IMR-90 (cell line): ENCODE results near the gene ATPAF1. TPM values are rescaled to one million over a fixed set of nuclear protein-coding genes. Genes with fewer than 3 reads are reported as not detected.

Source experiments
- ATAC-seq: fragments of 200-7000 bp; cut with Tn5 transposase; 2 replicates; pipeline ENCODE4 v1.9.1; 2020; ENCODE audit warnings: low read depth, mild to moderate bottlenecking, moderate library complexity
- BruUV-seq: library from RNA; stranded (reverse); fragments of 400-500 nt; replicated peaks from 2 replicates; lab custom pipeline; 2021; lab: Mats Ljungman, UMichigan
- CTCF ChIA-PET: fragments of 300-600 bp; formaldehyde crosslinking; extraction: SDS; loops from one replicate; lab custom pipeline; 2021; ENCODE audit warnings: antibody characterized with exemption; lab: Yijun Ruan, JAX
- POLR2A ChIA-PET: fragments of 300-600 bp; sonication (Branson Sonifier 250); formaldehyde crosslinking; loops from one replicate; lab custom pipeline; 2022; ENCODE audit warnings: antibody characterized with exemption; ENCODE audit not compliant: unreplicated experiment; lab: Charles Lee
- DNase-seq: peaks from one replicate; pipeline ENCODE4 v3.0.0; 2013
- H2AFZ ChIP-seq: replicated peaks from 2 replicates; pipeline ENCODE3; 2013; ENCODE audit warnings: low read length, mild to moderate bottlenecking; ENCODE audit not compliant: poor library complexity
- H2AK5ac ChIP-seq: 2 replicates; pipeline ENCODE4 v1.6.1; 2013; ENCODE audit warnings: low read depth, low read length, inconsistent platforms
- H2AK9ac ChIP-seq: replicated peaks from 2 replicates; pipeline ENCODE3; 2013; ENCODE audit warnings: mild to moderate bottlenecking, low read depth, low read length, moderate library complexity; ENCODE audit not compliant: poor library complexity
- H2BK120ac ChIP-seq: 2 replicates; pipeline ENCODE4 v1.6.1; 2013; ENCODE audit warnings: low read depth, low read length, inconsistent platforms
- H2BK15ac ChIP-seq: 3 replicates; pipeline ENCODE4 v1.6.1; 2013; ENCODE audit warnings: low read depth, low read length, inconsistent platforms
- H2BK20ac ChIP-seq: 2 replicates; pipeline ENCODE4 v1.6.1; 2013; ENCODE audit warnings: low read depth, mild to moderate bottlenecking, inconsistent platforms, low read length, moderate library complexity
- H2BK5ac ChIP-seq: 2 replicates; pipeline ENCODE4 v1.6.1; 2013; ENCODE audit warnings: mild to moderate bottlenecking, low read depth, low read length, inconsistent platforms; ENCODE audit not compliant: poor library complexity, severe bottlenecking
- H3K14ac ChIP-seq: replicated peaks from 2 replicates; pipeline ENCODE4 v1.6.1; 2013; ENCODE audit warnings: low read depth, low read length, inconsistent platforms
- H3K18ac ChIP-seq: 2 replicates; pipeline ENCODE4 v1.6.1; 2013; ENCODE audit warnings: low read depth, low read length, control low read depth
- H3K23ac ChIP-seq: 2 replicates; pipeline ENCODE4 v1.6.1; 2013; ENCODE audit warnings: low read depth, low read length, inconsistent platforms
- H3K27ac ChIP-seq: 2 replicates; pipeline ENCODE4 v1.5.1; 2013; ENCODE audit warnings: mild to moderate bottlenecking, control low read depth, low read length; ENCODE audit not compliant: insufficient read depth
- H3K27me3 ChIP-seq: 2 replicates; pipeline ENCODE4 v1.6.1; 2013; ENCODE audit warnings: low read length; ENCODE audit not compliant: control insufficient read depth, insufficient read depth
- H3K36me3 ChIP-seq: 2 replicates; pipeline ENCODE4 v1.6.1; 2013; ENCODE audit warnings: low read length, mixed read lengths; ENCODE audit not compliant: control insufficient read depth, insufficient read depth
- H3K4ac ChIP-seq: 2 replicates; pipeline ENCODE4 v1.6.1; 2013; ENCODE audit warnings: low read depth, low read length, inconsistent platforms
- H3K4me1 ChIP-seq: 2 replicates; pipeline ENCODE4 v1.6.1; 2013; ENCODE audit warnings: low read length, mixed read lengths; ENCODE audit not compliant: control insufficient read depth, insufficient read depth
- H3K4me2 ChIP-seq: 2 replicates; pipeline ENCODE4 v1.6.1; 2013; ENCODE audit warnings: low read depth, mild to moderate bottlenecking, control low read depth, low read length, moderate library complexity
- H3K4me3 ChIP-seq: 2 replicates; pipeline ENCODE4 v1.5.1; 2013; ENCODE audit warnings: low read depth, mild to moderate bottlenecking, control low read depth, low read length, moderate library complexity; ENCODE audit not compliant: insufficient read depth
- H3K56ac ChIP-seq: 2 replicates; pipeline ENCODE4 v1.6.1; 2013; ENCODE audit warnings: low read length, inconsistent platforms; ENCODE audit not compliant: insufficient read depth; ENCODE audit errors: extremely low read depth
- H3K79me1 ChIP-seq, 2 experiments: 2 replicates each; pipeline ENCODE4 v1.6.1; 2013; ENCODE audit warnings: low read length in 2 of 2, inconsistent platforms in 1 of 2, low read depth in 1 of 2
- H3K9ac ChIP-seq: 2 replicates; pipeline ENCODE4 v1.6.1; 2013; ENCODE audit warnings: low read depth, low read length, control low read depth
- H3K9me1 ChIP-seq: 2 replicates; pipeline ENCODE4 v1.6.1; 2013; ENCODE audit warnings: low read length, inconsistent platforms; ENCODE audit not compliant: insufficient read depth
- H3K9me3 ChIP-seq: 2 replicates; pipeline ENCODE4 v1.6.1; 2013; ENCODE audit warnings: low read length; ENCODE audit not compliant: control insufficient read depth, insufficient read depth
- H4K20me1 ChIP-seq: 2 replicates; pipeline ENCODE4 v1.6.1; 2013; ENCODE audit warnings: low read length, inconsistent platforms; ENCODE audit not compliant: insufficient read depth
- H4K5ac ChIP-seq: 2 replicates; pipeline ENCODE4 v1.6.1; 2013; ENCODE audit warnings: mild to moderate bottlenecking, low read depth, low read length, control low read depth
- H4K8ac ChIP-seq, 2 experiments: 2 replicates each; pipeline ENCODE4 v1.6.1; 2013; ENCODE audit warnings: low read depth in 2 of 2, low read length in 2 of 2, control low read depth in 1 of 2, inconsistent platforms in 1 of 2
- H4K91ac ChIP-seq: 2 replicates; pipeline ENCODE4 v1.6.1; 2013; ENCODE audit warnings: low read depth, low read length, inconsistent platforms; ENCODE audit not compliant: insufficient read depth
- BHLHE40 ChIP-seq: fragments of 150-350 bp; IDR thresholded peaks from 2 replicates; pipeline ENCODE4 v1.6.1; 2016; ENCODE audit warnings: mild to moderate bottlenecking, low read depth, low read length
- CEBPB ChIP-seq: IDR thresholded peaks from 2 replicates; pipeline ENCODE4 v1.6.1; 2012; ENCODE audit warnings: low read depth, low read length, improper control_type of control experiment
- CHD1 ChIP-seq: IDR thresholded peaks from 2 replicates; pipeline ENCODE4 v1.6.1; 2012; ENCODE audit warnings: low read depth, low read length, improper control_type of control experiment
- CTCF ChIP-seq: conservative IDR thresholded peaks from 2 replicates; pipeline ENCODE4 v1.5.1; 2012; ENCODE audit warnings: mild to moderate bottlenecking, low read depth, low read length, improper control_type of control experiment
- ELK1 ChIP-seq: fragments of 150-350 bp; IDR thresholded peaks from 2 replicates; pipeline ENCODE4 v1.6.1; 2016; ENCODE audit warnings: low read depth, mild to moderate bottlenecking, low read length, moderate library complexity, borderline replicate concordance
- MAFK ChIP-seq: IDR thresholded peaks from 2 replicates; pipeline ENCODE4 v1.6.1; 2012; ENCODE audit warnings: low read depth, low read length, improper control_type of control experiment
- MAZ ChIP-seq: IDR thresholded peaks from 2 replicates; pipeline ENCODE4 v1.6.1; 2012; ENCODE audit warnings: low read depth, mild to moderate bottlenecking, low read length, improper control_type of control experiment, moderate library complexity, borderline replicate concordance
- MXI1 ChIP-seq: IDR thresholded peaks from 2 replicates; pipeline ENCODE4 v1.6.1; 2012; ENCODE audit warnings: low read depth, mild to moderate bottlenecking, low read length, moderate library complexity, borderline replicate concordance
- NFE2L2 ChIP-seq: fragments of 150-350 bp; IDR thresholded peaks from 2 replicates; pipeline ENCODE4 v1.6.1; 2016; ENCODE audit warnings: low read depth, mild to moderate bottlenecking, low read length
- POLR2A ChIP-seq: IDR thresholded peaks from 2 replicates; pipeline ENCODE4 v1.6.1; 2012; ENCODE audit warnings: mild to moderate bottlenecking, low read depth, low read length
- RAD21 ChIP-seq: IDR thresholded peaks from 2 replicates; pipeline ENCODE4 v1.6.1; 2012; ENCODE audit warnings: low read length, improper control_type of control experiment
- RCOR1 ChIP-seq: IDR thresholded peaks from 2 replicates; pipeline ENCODE4 v1.6.1; 2012; ENCODE audit warnings: mild to moderate bottlenecking, low read length, improper control_type of control experiment; ENCODE audit not compliant: insufficient replicate concordance
- RFX5 ChIP-seq: IDR thresholded peaks from 2 replicates; pipeline ENCODE4 v1.8.0; 2012; ENCODE audit warnings: low read depth, mild to moderate bottlenecking, low read length, moderate library complexity
- SMC3 ChIP-seq: fragments of 150-350 bp; IDR thresholded peaks from 2 replicates; pipeline ENCODE4 v1.6.1; 2016; ENCODE audit warnings: low read depth, mild to moderate bottlenecking, antibody characterized with exemption, low read length, moderate library complexity
- USF2 ChIP-seq: fragments of 150-350 bp; IDR thresholded peaks from 2 replicates; pipeline ENCODE4 v1.6.1; 2017; ENCODE audit warnings: mild to moderate bottlenecking, antibody characterized with exemption, low read length, low read depth
- WGBS, 2 experiments: methylation state at CpG; one replicate each; pipeline versions ENCODE4 v1.1.5 to v1.1.7; 2013; ENCODE audit warnings: missing lambda C conversion rate in 2 of 2; ENCODE audit not compliant: insufficient read length in 1 of 2; ENCODE audit errors: extremely low coverage in 2 of 2; 5-methylcytosine and 5-hydroxymethylcytosine counted together
- dilution Hi-C: fragments of 300-500 bp; cut with HindIII; formaldehyde crosslinking; loops from one replicate; pipeline ENCODE4 v1.14.3; 2018; ENCODE audit warnings: low sequenced_read_pairs; ENCODE audit not compliant: unreplicated experiment
- in situ Hi-C: fragments of 300-500 bp; cut with MboI; formaldehyde crosslinking; loops from 3 replicates; pipeline ENCODE4 v1.14.3; 2019; ENCODE audit warnings: low sequenced_read_pairs, inconsistent platforms, mixed read lengths
- intact Hi-C: fragments of 100-400 bp; cut with micrococcal nuclease; formaldehyde crosslinking; loops from 2 replicates; pipeline ENCODE4 v1.10.0; 2022
- polyA plus RNA-seq, 3 experiments: library from polyadenylated mRNA; depleted of rRNA; stranded (reverse); fragments of >200 nt; gene quantifications; 2 replicates each; pipeline ENCODE4 v1.2.3, GENCODE V29; 2012; ENCODE audit warnings: low replicate concordance in 1 of 3
- total RNA-seq: library from RNA; depleted of rRNA; stranded (reverse); fragments of >200 nt; gene quantifications from 2 replicates; pipeline ENCODE4 v1.2.3, GENCODE V29; 2012

ATPAF1 gene
- total and polyA plus RNA-seq, 2 of the 4 experiments (the other 2 are of a cell fraction) = 55.5 to 80.3 TPM

- no peak for TF ChIP-seq RCOR1
- TF ChIP-seq RAD21 = no peak
- no peak for TF ChIP-seq CTCF
- no peak for TF ChIP-seq POLR2A
- TF ChIP-seq BHLHE40 = no peak
- TF ChIP-seq MAZ = no peak
- no peak for TF ChIP-seq CHD1
- TF ChIP-seq USF2 = no peak
- no peak for TF ChIP-seq MXI1
- no peak for TF ChIP-seq ELK1
- no peak for TF ChIP-seq RFX5
- TF ChIP-seq MAFK = no peak
- no peak for TF ChIP-seq CEBPB
- TF ChIP-seq NFE2L2 = no peak
- no peak for TF ChIP-seq SMC3
- peak overlapping the region; percentile 9 for H2AFZ ChIP-seq
- H3K14ac ChIP-seq = no peak overlapping the region
- peaks cover 14% of the 10 kb centered on the region for H3K4me1 ChIP-seq
- H3K79me1 ChIP-seq = peaks cover 14 to 27% of the 10 kb centered on the region in 2 experiments
- H2BK120ac ChIP-seq = no peak overlapping the region
- intact Hi-C loops (loop anchor here (5.0 kb wide), 1 partner anchor 98 kb away; the partner anchor contains the start of gene EFCAB14), dilution Hi-C loops (no loop called here), in situ Hi-C loops (no loop called here)
- H3K4me2 ChIP-seq = no peak overlapping the region
- no peak overlapping the region for H3K56ac ChIP-seq
- no peak overlapping the region for H2BK5ac ChIP-seq
- ATAC-seq = no peak
- no peaks in the 10 kb centered on the region for H3K36me3 ChIP-seq
- H4K20me1 ChIP-seq = 0 out of 2 replicates have a peak, but pooled peaks cover 8% of the 10 kb centered on the region
- H4K8ac ChIP-seq = no peak overlapping the region
- H3K4ac ChIP-seq = no peak overlapping the region
- H2AK9ac ChIP-seq = no peak overlapping the region
- no peaks in the 10 kb centered on the region for H3K9me3 ChIP-seq
- WGBS, 2 experiments = no CpG with 5 or more reads among the region's 4 CpGs
- BruUV-seq = no TSS peak
- POLR2A ChIA-PET = no interaction called here
- no peak overlapping the region for H4K91ac ChIP-seq
- no peak overlapping the region for H3K4me3 ChIP-seq
- no peak overlapping the region for H2BK15ac ChIP-seq
- no peak overlapping the region for H3K9ac ChIP-seq
- no peak overlapping the region for H3K23ac ChIP-seq
- no peak overlapping the region for H3K27ac ChIP-seq
- peaks cover 17% of the 10 kb centered on the region for H3K9me1 ChIP-seq
- no peak for DNase-seq
- H3K27me3 ChIP-seq = no peaks in the 10 kb centered on the region
- H3K18ac ChIP-seq = no peak overlapping the region
- H2BK20ac ChIP-seq = no peak overlapping the region; the same call in 1 of the 2 replicates
- CTCF ChIA-PET = interaction anchor here (0.5 kb wide), 1 partner anchor 74 kb away, joined by 5 read pairs; no protein-coding TSS in a partner anchor
- H2AK5ac ChIP-seq = no peak overlapping the region
- H4K5ac ChIP-seq = no peak overlapping the region
These were observed 49.3 kb downstream of the ATPAF1 start for GRCh38 chr1:46618754-46619415.
